Trophoblast cell (in vitro differentiated cells and primary cell): ENCODE measurements around the gene TCF3.

ENCODE experiments used
- DNase-seq, 2 donors: peaks; one replicate each; pipeline ENCODE4 v3.0.0-alpha.2; 2016
- H2AFZ ChIP-seq: 2 replicates; pipeline ENCODE4 v1.6.1; 2013; ENCODE audit warnings: low read length, moderate library complexity, mild to moderate bottlenecking; ENCODE audit not compliant: insufficient read depth, poor library complexity
- H2AK5ac ChIP-seq: 2 replicates; pipeline ENCODE4 v1.6.1; 2013; ENCODE audit warnings: mild to moderate bottlenecking, low read length
- H2BK120ac ChIP-seq: 2 replicates; pipeline ENCODE4 v1.6.1; 2013; ENCODE audit warnings: low read length, mild to moderate bottlenecking, moderate library complexity; ENCODE audit not compliant: insufficient read depth, poor library complexity
- H2BK12ac ChIP-seq: 2 replicates; pipeline ENCODE4 v1.6.1; 2013; ENCODE audit warnings: mild to moderate bottlenecking, low read length, moderate library complexity
- H2BK5ac ChIP-seq: 2 replicates; pipeline ENCODE4 v1.6.1; 2013; ENCODE audit warnings: low read length, low read depth, moderate library complexity, mild to moderate bottlenecking; ENCODE audit not compliant: poor library complexity
- H3K14ac ChIP-seq: 2 replicates; pipeline ENCODE4 v1.6.1; 2013; ENCODE audit warnings: mild to moderate bottlenecking, low read length
- H3K18ac ChIP-seq: 2 replicates; pipeline ENCODE4 v1.6.1; 2013; ENCODE audit warnings: mild to moderate bottlenecking, low read length
- H3K23ac ChIP-seq: 2 replicates; pipeline ENCODE4 v1.6.1; 2013; ENCODE audit warnings: low read length
- H3K27ac ChIP-seq: 2 replicates; pipeline ENCODE4 v1.5.1; 2013; ENCODE audit warnings: low read depth, mild to moderate bottlenecking, inconsistent platforms, low read length, moderate library complexity
- H3K27me3 ChIP-seq: 2 replicates; pipeline ENCODE4 v1.6.1; 2013; ENCODE audit warnings: inconsistent platforms, mild to moderate bottlenecking, low read length, moderate library complexity; ENCODE audit not compliant: insufficient read depth
- H3K36me3 ChIP-seq, 2 experiments: 1 replicate in 1 of 2; 2 replicates in 1 of 2; pipeline ENCODE4 v1.6.1; 2013; ENCODE audit warnings: low read length in 2 of 2, mild to moderate bottlenecking in 2 of 2, moderate library complexity in 1 of 2; ENCODE audit not compliant: insufficient read depth in 2 of 2, control insufficient read depth in 1 of 2
- H3K4ac ChIP-seq: 2 replicates; pipeline ENCODE4 v1.6.1; 2013; ENCODE audit warnings: low read depth, mild to moderate bottlenecking, low read length, moderate library complexity
- H3K4me1 ChIP-seq, 2 experiments: 1 replicate in 1 of 2; 2 replicates in 1 of 2; pipeline ENCODE4 v1.6.1; 2013; ENCODE audit warnings: low read length in 2 of 2, mild to moderate bottlenecking in 2 of 2, moderate library complexity in 1 of 2; ENCODE audit not compliant: insufficient read depth in 2 of 2, control insufficient read depth in 1 of 2
- H3K4me2 ChIP-seq: 2 replicates; pipeline ENCODE4 v1.6.1; 2013; ENCODE audit warnings: inconsistent platforms, mild to moderate bottlenecking, low read length, moderate library complexity
- H3K4me3 ChIP-seq: 2 replicates; pipeline ENCODE4 v1.5.1; 2013; ENCODE audit warnings: mild to moderate bottlenecking, low read depth, low read length, inconsistent platforms
- H3K79me1 ChIP-seq: one replicate; pipeline ENCODE4 v1.6.1; 2013; ENCODE audit warnings: low read length
- H3K79me2 ChIP-seq: 2 replicates; pipeline ENCODE4 v1.6.1; 2013; ENCODE audit warnings: low read length, mild to moderate bottlenecking; ENCODE audit not compliant: control insufficient read depth, insufficient read depth, poor library complexity
- H3K9ac ChIP-seq: 2 replicates; pipeline ENCODE4 v1.6.1; 2013; ENCODE audit warnings: mild to moderate bottlenecking, low read length
- H3K9me3 ChIP-seq: 2 replicates; pipeline ENCODE4 v1.6.1; 2013; ENCODE audit warnings: low read depth, mild to moderate bottlenecking, control low read depth, inconsistent platforms, low read length; ENCODE audit not compliant: insufficient read depth
- H4K12ac ChIP-seq: 2 replicates; pipeline ENCODE4 v1.6.1; 2013; ENCODE audit warnings: low read depth, mild to moderate bottlenecking, low read length, moderate library complexity
- H4K8ac ChIP-seq: 2 replicates; pipeline ENCODE4 v1.6.1; 2013; ENCODE audit warnings: low read depth, mild to moderate bottlenecking, low read length, moderate library complexity
- H4K91ac ChIP-seq: one replicate; pipeline ENCODE4 v1.6.1; 2013; ENCODE audit warnings: low read depth, mild to moderate bottlenecking, low read length, moderate library complexity
- WGBS: extraction: QIAGEN DNeasy Blood & Tissue Kit; methylation state at CpG from one replicate; pipeline ENCODE4 v1.1.7; 2013; ENCODE audit warnings: missing lambda C conversion rate; ENCODE audit not compliant: insufficient read length, insufficient coverage; ENCODE audit errors: extremely low coverage; 5-methylcytosine and 5-hydroxymethylcytosine counted together

The TCF3 gene

GRCh38 chr19:1620502-1620901 lies 31.9 kb downstream of the TCF3 start:
- no peak overlapping the region for H2AK5ac ChIP-seq
- no peak overlapping the region for H3K9ac ChIP-seq
- H4K12ac ChIP-seq, result no peak overlapping the region
- H4K8ac ChIP-seq, result no peak overlapping the region
- no peak overlapping the region for H2BK12ac ChIP-seq
- H3K23ac ChIP-seq, result no peak overlapping the region
- H4K91ac ChIP-seq, result no peak overlapping the region
- no peaks in the 10 kb centered on the region for H3K4me1 ChIP-seq
- no peak overlapping the region for H3K14ac ChIP-seq
- no peak for DNase-seq
- H3K27ac ChIP-seq, result no peak overlapping the region
- no peak overlapping the region for H3K4me3 ChIP-seq
- H3K9me3 ChIP-seq, result peaks cover 1% of the 10 kb centered on the region
- H3K36me3 ChIP-seq, result peaks cover 86 to 89% of the 10 kb centered on the region in 2 experiments
- no peak overlapping the region for H3K4ac ChIP-seq
- H2AFZ ChIP-seq, result no peak overlapping the region
- no CpG with 5 or more reads among the region's 11 CpGs for WGBS
- no peak overlapping the region for H3K4me2 ChIP-seq
- no peaks in the 10 kb centered on the region for H3K79me1 ChIP-seq
- H3K27me3 ChIP-seq, result no peaks in the 10 kb centered on the region
- H3K18ac ChIP-seq, result no peak overlapping the region
- H2BK5ac ChIP-seq, result no peak overlapping the region
- H3K79me2 ChIP-seq, result no peaks in the 10 kb centered on the region
- H2BK120ac ChIP-seq, result no peak overlapping the region

- Histone ChIP-seq H2BK5ac (no peak overlapping the region), H3K14ac (no peak overlapping the region), H3K4ac (no peak overlapping the region), H3K79me1 (no peaks in the 10 kb centered on the region), H4K91ac (no peak overlapping the region), H3K27me3 (no peaks in the 10 kb centered on the region), H3K18ac (no peak overlapping the region), H4K8ac (no peak overlapping the region), H4K12ac (no peak overlapping the region), H3K23ac (no peak overlapping the region), H2AK5ac (no peak overlapping the region), H3K4me2 (no peak overlapping the region), H2BK120ac (no peak overlapping the region), H2AFZ (no peak overlapping the region), H3K9me3 (peaks cover 1% of the 10 kb centered on the region), H3K79me2 (no peaks in the 10 kb centered on the region), H3K27ac (no peak overlapping the region), H3K4me1 (no peaks in the 10 kb centered on the region), H3K36me3 (peaks cover 86 to 89% of the 10 kb centered on the region in 2 experiments), H3K9ac (no peak overlapping the region), H2BK12ac (no peak overlapping the region), H3K4me3 (no peak overlapping the region)
- DNase-seq, result no peak
- no CpG with 5 or more reads among the region's 18 CpGs for WGBS
Observed at GRCh38 chr19:1619703-1620102, 32.7 kb downstream of the TCF3 start.

- Histone ChIP-seq H3K9me3 (peaks cover 1% of the 10 kb centered on the region), H2BK120ac (no peak overlapping the region), H2AFZ (no peak overlapping the region), H3K36me3 (peaks cover 88 to 89% of the 10 kb centered on the region in 2 experiments), H3K4me3 (no peak overlapping the region), H2BK5ac (no peak overlapping the region), H2AK5ac (no peak overlapping the region), H3K23ac (no peak overlapping the region), H3K14ac (no peak overlapping the region), H3K79me2 (no peaks in the 10 kb centered on the region), H3K4me2 (no peak overlapping the region), H3K79me1 (no peaks in the 10 kb centered on the region), H3K27me3 (no peaks in the 10 kb centered on the region), H4K12ac (no peak overlapping the region), H4K8ac (no peak overlapping the region), H2BK12ac (no peak overlapping the region), H3K18ac (no peak overlapping the region), H3K27ac (no peak overlapping the region), H4K91ac (no peak overlapping the region), H3K9ac (no peak overlapping the region), H3K4me1 (no peaks in the 10 kb centered on the region), H3K4ac (no peak overlapping the region)
- no CpG with 5 or more reads among the region's 26 CpGs for WGBS
- DNase-seq, result no peak
Observed at GRCh38 chr19:1619094-1619439, 33.3 kb downstream of the TCF3 start.

- H2AK5ac ChIP-seq, result no peak overlapping the region
- H3K79me1 ChIP-seq, result no peaks in the 10 kb centered on the region
- peaks cover 88 to 90% of the 10 kb centered on the region in 2 experiments for H3K36me3 ChIP-seq
- no peak overlapping the region for H2BK12ac ChIP-seq
- H3K18ac ChIP-seq, result no peak overlapping the region
- no peak overlapping the region for H3K27ac ChIP-seq
- H3K4me2 ChIP-seq, result no peak overlapping the region
- no peak overlapping the region for H3K4ac ChIP-seq
- H3K14ac ChIP-seq, result no peak overlapping the region
- H3K4me1 ChIP-seq, result no peaks in the 10 kb centered on the region
- H3K9ac ChIP-seq, result no peak overlapping the region
- no peak overlapping the region for H4K12ac ChIP-seq
- no peak overlapping the region for H3K4me3 ChIP-seq
- no peaks in the 10 kb centered on the region for H3K79me2 ChIP-seq
- peaks cover 1% of the 10 kb centered on the region for H3K9me3 ChIP-seq
- H2AFZ ChIP-seq, result no peak overlapping the region
- no peak overlapping the region for H3K23ac ChIP-seq
- H3K27me3 ChIP-seq, result no peaks in the 10 kb centered on the region
- no peak overlapping the region for H2BK120ac ChIP-seq
- peak; percentile 58 to 72 for DNase-seq
- no peak overlapping the region for H4K91ac ChIP-seq
- H2BK5ac ChIP-seq, result no peak overlapping the region
- no peak overlapping the region for H4K8ac ChIP-seq
- WGBS, result no CpG with 5 or more reads among the region's 24 CpGs
Observed at GRCh38 chr19:1618157-1619093, 34.0 kb downstream of the TCF3 start.
